BE2C (cell line): ENCODE data around the gene PARK7.

Experiments used
- DNase-seq: peaks from one replicate; pipeline ENCODE4 v3.0.0-alpha.2; 2020
- H3K27me3 ChIP-seq: fragments of 250-450 bp; sonication (Bioruptor Pico); 2 replicates; pipeline ENCODE4 v1.5.1; 2020; ENCODE audit warnings: mild to moderate bottlenecking
- H3K36me3 ChIP-seq: fragments of 250-450 bp; sonication (Bioruptor Pico); 2 replicates; pipeline ENCODE4 v1.5.1; 2020; ENCODE audit warnings: mild to moderate bottlenecking
- H3K4me1 ChIP-seq: fragments of 250-450 bp; sonication (Bioruptor Pico); 2 replicates; pipeline ENCODE4 v1.5.1; 2020
- H3K4me3 ChIP-seq: 2 replicates; pipeline ENCODE4 v1.5.1; 2011; ENCODE audit warnings: low read depth, low read length
- H3K9me3 ChIP-seq: fragments of 250-450 bp; sonication (Bioruptor Pico); 2 replicates; pipeline ENCODE4 v1.5.1; 2020
- TF ChIP-seq, protein P1 (sequence below): IDR thresholded peaks from 2 replicates; pipeline ENCODE4 v1.5.1; 2012; ENCODE audit warnings: mild to moderate bottlenecking, low read depth, low read length

Gene PARK7

DNA sequence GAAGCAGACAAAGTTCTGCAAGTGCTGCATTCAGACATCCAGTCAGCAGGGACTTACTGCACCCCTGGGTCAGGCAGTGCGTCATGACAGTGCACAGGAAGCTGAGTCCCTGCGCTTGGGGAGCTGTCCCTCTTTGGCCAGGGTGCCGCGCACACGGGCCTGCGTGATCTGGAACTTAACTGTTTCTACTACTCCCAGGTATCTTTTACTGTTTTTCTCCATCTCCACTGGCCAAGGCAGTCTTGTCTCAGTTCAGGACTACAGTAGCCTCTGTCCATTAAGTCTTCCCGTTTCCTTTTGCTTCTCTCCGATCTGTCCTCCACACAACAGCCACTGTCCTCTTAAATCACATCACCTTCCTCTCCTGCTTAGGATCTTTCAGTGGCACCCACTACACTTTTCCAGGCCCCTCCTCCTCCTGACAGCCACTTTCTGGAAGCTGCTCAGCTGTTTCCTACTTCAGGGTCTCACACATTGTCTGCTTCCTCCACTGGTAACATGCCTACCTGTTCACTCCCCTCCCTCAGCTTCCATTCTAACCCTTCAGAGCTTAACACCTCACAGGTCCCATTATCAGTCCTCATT is 48.7 kb downstream of the PARK7 start:
- Histone ChIP-seq H3K9me3 (no peaks in the 10 kb centered on the region), H3K27me3 (no peaks in the 10 kb centered on the region), H3K36me3 (no peaks in the 10 kb centered on the region), H3K4me1 (no peaks in the 10 kb centered on the region), H3K4me3 (no peak overlapping the region)
- no peak for DNase-seq
- TF ChIP-seq, protein P1, sequence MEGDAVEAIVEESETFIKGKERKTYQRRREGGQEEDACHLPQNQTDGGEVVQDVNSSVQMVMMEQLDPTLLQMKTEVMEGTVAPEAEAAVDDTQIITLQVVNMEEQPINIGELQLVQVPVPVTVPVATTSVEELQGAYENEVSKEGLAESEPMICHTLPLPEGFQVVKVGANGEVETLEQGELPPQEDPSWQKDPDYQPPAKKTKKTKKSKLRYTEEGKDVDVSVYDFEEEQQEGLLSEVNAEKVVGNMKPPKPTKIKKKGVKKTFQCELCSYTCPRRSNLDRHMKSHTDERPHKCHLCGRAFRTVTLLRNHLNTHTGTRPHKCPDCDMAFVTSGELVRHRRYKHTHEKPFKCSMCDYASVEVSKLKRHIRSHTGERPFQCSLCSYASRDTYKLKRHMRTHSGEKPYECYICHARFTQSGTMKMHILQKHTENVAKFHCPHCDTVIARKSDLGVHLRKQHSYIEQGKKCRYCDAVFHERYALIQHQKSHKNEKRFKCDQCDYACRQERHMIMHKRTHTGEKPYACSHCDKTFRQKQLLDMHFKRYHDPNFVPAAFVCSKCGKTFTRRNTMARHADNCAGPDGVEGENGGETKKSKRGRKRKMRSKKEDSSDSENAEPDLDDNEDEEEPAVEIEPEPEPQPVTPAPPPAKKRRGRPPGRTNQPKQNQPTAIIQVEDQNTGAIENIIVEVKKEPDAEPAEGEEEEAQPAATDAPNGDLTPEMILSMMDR = no peak

- Histone ChIP-seq H3K36me3 (no peaks in the 10 kb centered on the region), H3K4me3 (no peak overlapping the region), H3K4me1 (no peaks in the 10 kb centered on the region), H3K9me3 (no peaks in the 10 kb centered on the region), H3K27me3 (no peaks in the 10 kb centered on the region)
- no peak for DNase-seq
- TF ChIP-seq, protein P1 = no peak
Measured at GRCh38 chr1:8011016-8011415, 49.5 kb downstream of the PARK7 start.

GRCh38 chr1:8011923-8012858 is 50.7 kb downstream of the PARK7 start:
- no peaks in the 10 kb centered on the region for H3K9me3 ChIP-seq
- no peak overlapping the region for H3K4me3 ChIP-seq
- TF ChIP-seq, protein P1 = no peak
- no peak for DNase-seq
- no peaks in the 10 kb centered on the region for H3K36me3 ChIP-seq
- no peaks in the 10 kb centered on the region for H3K4me1 ChIP-seq
- H3K27me3 ChIP-seq = no peaks in the 10 kb centered on the region

- H3K27me3 ChIP-seq = no peaks in the 10 kb centered on the region
- no peaks in the 10 kb centered on the region for H3K9me3 ChIP-seq
- no peak overlapping the region for H3K4me3 ChIP-seq
- DNase-seq = no peak
- H3K4me1 ChIP-seq = no peaks in the 10 kb centered on the region
- TF ChIP-seq, protein P1 = no peak
- H3K36me3 ChIP-seq = no peaks in the 10 kb centered on the region
Measured at GRCh38 chr1:8012955-8013354, 51.4 kb downstream of the PARK7 start.

DNA sequence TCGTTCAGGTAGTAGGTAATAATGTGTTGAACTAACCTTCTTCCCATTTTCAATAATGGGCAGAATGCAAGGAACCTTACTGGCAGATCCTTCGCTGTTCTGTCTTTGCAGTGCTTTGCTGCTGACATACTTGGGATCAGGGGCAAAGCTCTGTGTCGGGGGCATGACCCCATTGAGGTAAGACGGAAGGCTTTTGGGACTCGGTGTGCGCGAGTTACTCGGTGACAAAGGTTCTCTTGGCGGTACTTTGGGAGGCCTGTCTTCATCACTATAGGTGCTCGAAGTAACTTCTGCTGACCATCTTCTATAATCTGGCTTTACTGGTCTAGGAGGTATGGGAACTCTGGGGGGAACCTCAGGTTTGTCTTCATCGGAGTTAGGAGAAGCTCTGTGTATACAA is 51.9 kb downstream of the PARK7 start:
- TF ChIP-seq, protein P1 = no peak
- no peak overlapping the region for H3K4me3 ChIP-seq
- no peaks in the 10 kb centered on the region for H3K9me3 ChIP-seq
- H3K36me3 ChIP-seq = no peaks in the 10 kb centered on the region
- H3K27me3 ChIP-seq = no peaks in the 10 kb centered on the region
- no peaks in the 10 kb centered on the region for H3K4me1 ChIP-seq
- no peak for DNase-seq

DNA sequence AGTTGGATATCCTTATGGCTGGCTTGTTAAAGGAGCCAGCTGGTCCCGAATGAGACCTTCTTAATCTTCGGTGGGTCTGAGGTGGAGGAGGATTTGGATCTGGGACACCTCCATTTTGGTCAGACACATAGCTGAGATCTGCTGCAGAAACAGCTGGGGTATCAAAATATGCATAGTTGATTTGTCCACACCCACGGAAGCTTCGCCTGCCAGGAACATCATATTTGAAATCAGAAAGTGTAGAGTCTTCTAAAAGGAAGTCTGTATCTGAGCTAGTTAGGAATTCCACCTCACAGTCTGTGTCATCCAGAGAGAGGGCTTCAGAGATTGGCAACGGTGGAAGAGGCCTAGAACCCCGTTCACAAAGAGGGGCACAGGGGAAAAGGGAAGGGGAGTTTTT is 52.3 kb downstream of the PARK7 start:
- Histone ChIP-seq H3K9me3 (no peaks in the 10 kb centered on the region), H3K36me3 (no peaks in the 10 kb centered on the region), H3K4me1 (no peaks in the 10 kb centered on the region), H3K27me3 (no peaks in the 10 kb centered on the region), H3K4me3 (no peak overlapping the region)
- DNase-seq = no peak
- TF ChIP-seq, protein P1 = no peak
